Activated T-helper 17 cell treated with anti-CD3 and anti-CD28 coated beads, Interleukin-2, amount 50 U/mL, for 72 hours (primary cell): ENCODE data around the gene UPK3BL1. TPM values are rescaled to one million over a fixed set of nuclear protein-coding genes. Genes with fewer than 3 reads are reported as not detected.
"Not testable (repeated sequence)": the region's sequence is repeated elsewhere in the genome, so short reads cannot be mapped to it uniquely, and the experiment has no call there.

Experiments
- ATAC-seq: fragments of 150-1000 bp; cut with Tn5 transposase; replicated peaks from 2 replicates; pipeline ENCODE4 v1.10.0; 2021; ENCODE audit warnings: mild to moderate bottlenecking, moderate library complexity
- H3K27ac Mint-ChIP-seq: one replicate; pipeline ENCODE4 v1.8.0; 2022; ENCODE audit warnings: mixed read lengths
- H3K27me3 Mint-ChIP-seq: one replicate; pipeline ENCODE4 v1.8.0; 2022; ENCODE audit warnings: mixed read lengths
- H3K36me3 Mint-ChIP-seq: one replicate; pipeline ENCODE4 v1.8.0; 2022; ENCODE audit warnings: low read depth, mild to moderate bottlenecking, mixed read lengths
- H3K4me1 Mint-ChIP-seq: one replicate; pipeline ENCODE4 v1.8.0; 2022; ENCODE audit warnings: mixed read lengths
- H3K4me3 Mint-ChIP-seq: one replicate; pipeline ENCODE4 v1.8.0; 2022; ENCODE audit warnings: mild to moderate bottlenecking, mixed read lengths
- H3K9me3 Mint-ChIP-seq: one replicate; pipeline ENCODE4 v1.8.0; 2022; ENCODE audit warnings: mixed read lengths
- total RNA-seq, 2 donors: library from RNA; stranded (reverse); gene quantifications; one replicate each; pipeline ENCODE4 v1.2.3, GENCODE V29; 2022

UPK3BL1 gene
- total RNA-seq, 2 donors from 2014 or later = 37.5 to 55.6 TPM

DNA sequence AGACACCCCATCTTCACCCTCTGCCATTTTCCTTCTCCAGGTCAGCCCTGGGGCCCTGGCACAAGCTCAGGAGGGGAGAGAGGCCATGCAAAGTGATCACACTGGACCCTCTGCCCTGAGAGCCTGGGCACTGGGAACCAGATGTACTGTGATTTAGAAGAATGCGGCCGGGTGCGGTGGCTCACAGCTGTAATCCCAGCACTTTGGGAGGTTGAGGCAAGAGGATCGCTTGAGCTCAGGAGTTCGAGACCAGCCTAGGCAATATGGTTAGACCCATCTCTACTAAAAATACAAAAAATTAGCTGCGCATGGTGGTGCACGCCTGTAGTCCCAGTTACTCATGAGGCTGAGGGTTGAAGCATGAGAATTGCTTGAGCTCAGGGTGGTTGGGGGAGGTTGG is 5.2 kb upstream of the UPK3BL1 start:
- not testable (repeated sequence) for H3K36me3 Mint-ChIP-seq, H3K9me3 Mint-ChIP-seq, H3K4me1 Mint-ChIP-seq, H3K4me3 Mint-ChIP-seq, H3K27ac Mint-ChIP-seq, H3K27me3 Mint-ChIP-seq, ATAC-seq

GRCh38 chr7:102643404-102643803 is 813 bp upstream of the UPK3BL1 start:
- not testable (repeated sequence) for H3K27me3 Mint-ChIP-seq, H3K4me1 Mint-ChIP-seq, H3K27ac Mint-ChIP-seq, H3K9me3 Mint-ChIP-seq, H3K4me3 Mint-ChIP-seq, H3K36me3 Mint-ChIP-seq, ATAC-seq

DNA sequence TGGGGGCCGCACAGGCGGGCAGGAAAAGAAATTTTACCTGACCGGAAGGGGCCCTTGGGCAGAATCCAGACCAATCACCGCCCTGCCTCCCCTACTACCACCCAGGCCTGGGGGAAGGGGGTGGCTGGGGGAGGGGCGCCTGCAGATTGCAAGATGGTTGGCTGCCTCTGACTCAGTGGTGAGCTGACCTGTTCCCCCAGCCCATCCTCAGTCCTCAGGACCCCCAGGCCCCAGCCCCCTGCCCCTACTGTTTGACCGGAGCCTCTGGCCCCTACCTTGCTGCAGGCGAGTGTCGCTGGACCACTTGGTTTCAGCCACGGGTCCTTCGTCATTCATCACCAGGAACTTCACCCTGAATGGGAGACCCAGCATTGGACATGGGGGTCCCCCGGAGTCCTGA is 3.7 kb downstream of the UPK3BL1 start:
- not testable (repeated sequence) for H3K36me3 Mint-ChIP-seq, H3K27me3 Mint-ChIP-seq, H3K9me3 Mint-ChIP-seq, H3K27ac Mint-ChIP-seq, H3K4me1 Mint-ChIP-seq, H3K4me3 Mint-ChIP-seq
- peak; percentile 11 for ATAC-seq

- not testable (repeated sequence) for H3K9me3 Mint-ChIP-seq, H3K27ac Mint-ChIP-seq, H3K36me3 Mint-ChIP-seq, H3K27me3 Mint-ChIP-seq, H3K4me1 Mint-ChIP-seq, H3K4me3 Mint-ChIP-seq, ATAC-seq
These were observed 5.6 kb downstream of the UPK3BL1 start for GRCh38 chr7:102636956-102637355.

DNA sequence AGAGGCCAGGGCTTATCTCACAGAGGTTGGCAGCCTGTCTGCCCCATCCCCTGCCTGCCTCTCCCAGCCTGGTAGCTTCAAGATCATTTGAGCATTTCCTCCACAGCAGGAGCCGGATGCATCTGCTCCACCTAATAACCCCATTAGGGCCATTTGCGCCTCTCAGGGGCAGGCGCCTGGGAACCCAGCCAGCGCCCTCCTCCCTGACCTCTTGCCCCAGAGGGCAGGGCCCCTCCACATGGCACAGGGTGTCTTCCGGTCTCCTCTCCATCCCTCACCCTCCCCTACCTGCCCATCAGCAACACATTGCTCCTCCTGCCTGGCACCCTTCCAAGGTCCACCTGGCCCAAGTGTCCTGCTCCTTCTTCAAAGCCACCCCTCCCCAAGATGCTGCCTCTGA is 7.2 kb downstream of the UPK3BL1 start:
- not testable (repeated sequence) for H3K27ac Mint-ChIP-seq, H3K9me3 Mint-ChIP-seq, H3K4me3 Mint-ChIP-seq, H3K36me3 Mint-ChIP-seq, H3K27me3 Mint-ChIP-seq, ATAC-seq, H3K4me1 Mint-ChIP-seq

DNA sequence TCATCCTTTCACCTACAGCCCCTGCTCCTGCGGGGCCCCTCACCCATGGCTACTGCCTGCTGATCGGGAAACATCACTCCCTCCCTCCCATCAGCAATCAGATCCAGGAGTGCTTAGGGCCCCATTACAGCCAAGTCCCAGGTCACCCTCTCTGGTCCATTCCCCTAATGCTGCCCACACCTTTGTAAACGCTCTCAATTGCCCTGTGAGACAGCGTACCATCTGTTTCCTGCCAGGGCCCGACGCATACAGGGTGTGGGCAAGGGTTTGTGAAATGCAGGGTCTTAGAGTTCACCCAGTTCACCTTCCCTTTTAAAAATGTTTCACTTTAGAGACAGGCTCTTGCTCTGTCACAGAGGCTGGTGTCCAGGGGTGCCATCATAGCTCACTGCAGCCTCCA is 8.3 kb downstream of the UPK3BL1 start:
- H3K36me3 Mint-ChIP-seq, H3K4me3 Mint-ChIP-seq, H3K9me3 Mint-ChIP-seq, H3K4me1 Mint-ChIP-seq, H3K27ac Mint-ChIP-seq, ATAC-seq, H3K27me3 Mint-ChIP-seq: not testable (repeated sequence)

GRCh38 chr7:102630622-102631021 is 12.0 kb downstream of the UPK3BL1 start:
- H3K27me3 Mint-ChIP-seq, H3K9me3 Mint-ChIP-seq, ATAC-seq, H3K4me3 Mint-ChIP-seq, H3K27ac Mint-ChIP-seq, H3K36me3 Mint-ChIP-seq, H3K4me1 Mint-ChIP-seq: not testable (repeated sequence)

GRCh38 chr7:102627271-102627904 is 15.2 kb downstream of the UPK3BL1 start:
- not testable (repeated sequence) for H3K4me3 Mint-ChIP-seq

GRCh38 chr7:102618122-102618521 is 24.5 kb downstream of the UPK3BL1 start:
- H3K27me3 Mint-ChIP-seq, H3K4me1 Mint-ChIP-seq, H3K9me3 Mint-ChIP-seq: not testable (repeated sequence)

More at GRCh38 chr7:102627271-102627904, 15.2 kb downstream of the UPK3BL1 start:
- not testable (repeated sequence) for H3K4me1 Mint-ChIP-seq, ATAC-seq, H3K27ac Mint-ChIP-seq, H3K27me3 Mint-ChIP-seq, H3K36me3 Mint-ChIP-seq, H3K9me3 Mint-ChIP-seq

GRCh38 chr7:102616507-102617125 is 26.0 kb downstream of the UPK3BL1 start, which contains the start of gene RASA4:
Gene RASA4, minus strand, starts transcription at chr7:102616756. Its CDS starts 67 bp downstream, at chr7:102616689.
- not testable (repeated sequence) for H3K4me3 Mint-ChIP-seq, H3K27ac Mint-ChIP-seq, H3K36me3 Mint-ChIP-seq, H3K27me3 Mint-ChIP-seq, H3K4me1 Mint-ChIP-seq, H3K9me3 Mint-ChIP-seq
- ATAC-seq = peak; percentile 94

More at GRCh38 chr7:102618122-102618521, 24.5 kb downstream of the UPK3BL1 start:
- not testable (repeated sequence) for H3K36me3 Mint-ChIP-seq, H3K27ac Mint-ChIP-seq, ATAC-seq, H3K4me3 Mint-ChIP-seq

- not testable (repeated sequence) for H3K36me3 Mint-ChIP-seq, H3K27ac Mint-ChIP-seq, H3K4me1 Mint-ChIP-seq, H3K9me3 Mint-ChIP-seq, H3K27me3 Mint-ChIP-seq, H3K4me3 Mint-ChIP-seq
- ATAC-seq = peak; percentile 18
These were observed 26.7 kb downstream of the UPK3BL1 start for GRCh38 chr7:102615930-102616329.

- not testable (repeated sequence) for ATAC-seq, H3K27ac Mint-ChIP-seq, H3K36me3 Mint-ChIP-seq, H3K4me3 Mint-ChIP-seq, H3K4me1 Mint-ChIP-seq, H3K9me3 Mint-ChIP-seq, H3K27me3 Mint-ChIP-seq
These were observed 27.7 kb downstream of the UPK3BL1 start for GRCh38 chr7:102614873-102615272.

DNA sequence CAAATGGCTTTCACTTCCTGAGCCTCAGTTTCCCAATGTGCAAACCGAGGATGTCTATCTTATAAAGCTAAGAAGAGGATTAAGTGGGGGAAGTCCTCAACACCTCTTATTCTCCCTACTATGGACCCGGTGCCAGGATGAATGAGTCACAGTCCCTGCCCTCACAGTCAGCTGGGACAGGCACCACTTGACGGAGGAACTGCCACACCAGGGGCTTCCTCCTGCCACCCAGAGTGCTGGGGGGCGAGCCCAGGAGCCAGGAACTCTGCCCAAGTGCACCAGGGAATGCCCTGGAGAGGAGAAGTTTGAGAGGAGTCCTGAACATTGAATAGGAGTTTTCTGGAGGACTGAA is 28.3 kb downstream of the UPK3BL1 start:
- not testable (repeated sequence) for H3K4me3 Mint-ChIP-seq, H3K27ac Mint-ChIP-seq, H3K4me1 Mint-ChIP-seq, H3K9me3 Mint-ChIP-seq, H3K36me3 Mint-ChIP-seq, H3K27me3 Mint-ChIP-seq
- ATAC-seq = peak; percentile 17

GRCh38 chr7:102613575-102614345 is 28.8 kb downstream of the UPK3BL1 start:
- ATAC-seq = peak; percentile 13
- not testable (repeated sequence) for H3K27me3 Mint-ChIP-seq

DNA sequence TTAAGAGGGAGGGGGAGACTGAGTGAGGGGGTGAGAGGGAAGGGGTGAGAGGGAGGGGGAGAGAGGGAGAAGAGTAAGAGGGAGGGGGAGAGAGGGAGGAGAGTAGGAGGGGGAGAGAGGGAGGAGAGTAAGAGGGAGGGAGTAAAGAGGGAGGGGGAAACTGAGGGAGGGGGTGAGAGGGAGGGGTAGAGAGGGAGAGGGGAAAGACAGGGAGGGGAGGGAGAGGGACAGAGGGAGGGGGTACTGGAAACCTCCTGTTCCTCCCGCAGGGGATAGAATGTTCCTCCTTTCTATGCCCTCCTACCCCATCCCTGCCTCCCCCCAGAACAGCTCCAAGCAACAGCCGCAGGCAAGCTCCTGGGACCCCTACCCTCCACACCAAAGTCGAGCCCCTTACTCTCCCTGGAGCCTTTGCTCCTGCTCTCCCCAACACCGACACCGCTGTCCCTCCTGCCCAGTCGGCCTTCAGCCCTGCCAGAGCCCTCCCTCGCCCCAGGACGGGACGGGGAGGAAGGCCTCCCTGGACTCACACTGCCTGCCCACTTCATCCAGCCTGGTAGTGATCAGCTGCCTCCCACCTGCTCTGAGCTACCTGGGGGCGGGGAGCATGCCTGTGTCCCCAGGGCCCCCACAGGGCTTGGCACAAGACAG is 30.8 kb downstream of the UPK3BL1 start:
- not testable (repeated sequence) for H3K9me3 Mint-ChIP-seq, H3K27ac Mint-ChIP-seq, H3K4me3 Mint-ChIP-seq, H3K4me1 Mint-ChIP-seq, H3K27me3 Mint-ChIP-seq, H3K36me3 Mint-ChIP-seq, ATAC-seq

More at GRCh38 chr7:102613575-102614345, 28.8 kb downstream of the UPK3BL1 start:
- not testable (repeated sequence) for H3K4me1 Mint-ChIP-seq, H3K36me3 Mint-ChIP-seq, H3K27ac Mint-ChIP-seq, H3K9me3 Mint-ChIP-seq, H3K4me3 Mint-ChIP-seq
